WERI-Rb-1 (cell line): Measurements from ENCODE around the gene COIL.

ENCODE experiments used
- DNase-seq: peaks from one replicate; pipeline ENCODE4 v3.0.0-alpha.2; 2020
- H3K27ac ChIP-seq: fragments of 250-450 bp; sonication (Bioruptor Pico); 2 replicates; pipeline ENCODE4 v1.5.1; 2020; ENCODE audit warnings: mild to moderate bottlenecking, moderate library complexity
- H3K27me3 ChIP-seq: fragments of 250-450 bp; sonication (Bioruptor Pico); 2 replicates; pipeline ENCODE4 v1.5.1; 2021; ENCODE audit warnings: mild to moderate bottlenecking, low read depth, moderate library complexity; ENCODE audit not compliant: insufficient read depth, severe bottlenecking
- H3K36me3 ChIP-seq: fragments of 250-450 bp; sonication (Bioruptor Pico); 2 replicates; pipeline ENCODE4 v1.5.1; 2020; ENCODE audit warnings: mild to moderate bottlenecking, moderate library complexity
- H3K4me3 ChIP-seq: 2 replicates; pipeline ENCODE4 v1.5.1; 2011; ENCODE audit warnings: low read depth, mild to moderate bottlenecking, control low read depth, low read length
- H3K9me3 ChIP-seq: fragments of 250-450 bp; sonication (Bioruptor Pico); 2 replicates; pipeline ENCODE4 v1.5.1; 2021; ENCODE audit warnings: mild to moderate bottlenecking, moderate library complexity; ENCODE audit not compliant: severe bottlenecking
- TF ChIP-seq, protein P1 (sequence below): IDR thresholded peaks from 2 replicates; pipeline ENCODE4 v1.5.1; 2011; ENCODE audit warnings: low read depth, mild to moderate bottlenecking, control low read depth, inconsistent platforms, low read length

The COIL gene

GRCh38 chr17:56908001-56908542, 52.8 kb downstream of the COIL start:
- Histone ChIP-seq H3K9me3 (no peaks in the 10 kb centered on the region), H3K27me3 (no peaks in the 10 kb centered on the region), H3K36me3 (peaks cover 63% of the 10 kb centered on the region), H3K4me3 (no peak overlapping the region), H3K27ac (no peak overlapping the region)
- TF ChIP-seq, protein P1, sequence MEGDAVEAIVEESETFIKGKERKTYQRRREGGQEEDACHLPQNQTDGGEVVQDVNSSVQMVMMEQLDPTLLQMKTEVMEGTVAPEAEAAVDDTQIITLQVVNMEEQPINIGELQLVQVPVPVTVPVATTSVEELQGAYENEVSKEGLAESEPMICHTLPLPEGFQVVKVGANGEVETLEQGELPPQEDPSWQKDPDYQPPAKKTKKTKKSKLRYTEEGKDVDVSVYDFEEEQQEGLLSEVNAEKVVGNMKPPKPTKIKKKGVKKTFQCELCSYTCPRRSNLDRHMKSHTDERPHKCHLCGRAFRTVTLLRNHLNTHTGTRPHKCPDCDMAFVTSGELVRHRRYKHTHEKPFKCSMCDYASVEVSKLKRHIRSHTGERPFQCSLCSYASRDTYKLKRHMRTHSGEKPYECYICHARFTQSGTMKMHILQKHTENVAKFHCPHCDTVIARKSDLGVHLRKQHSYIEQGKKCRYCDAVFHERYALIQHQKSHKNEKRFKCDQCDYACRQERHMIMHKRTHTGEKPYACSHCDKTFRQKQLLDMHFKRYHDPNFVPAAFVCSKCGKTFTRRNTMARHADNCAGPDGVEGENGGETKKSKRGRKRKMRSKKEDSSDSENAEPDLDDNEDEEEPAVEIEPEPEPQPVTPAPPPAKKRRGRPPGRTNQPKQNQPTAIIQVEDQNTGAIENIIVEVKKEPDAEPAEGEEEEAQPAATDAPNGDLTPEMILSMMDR: no peak
- DNase-seq: no peak

GRCh38 chr17:56903560-56903959, 57.3 kb downstream of the COIL start:
- no peak for DNase-seq
- Histone ChIP-seq H3K36me3 (peaks cover 91% of the 10 kb centered on the region), H3K4me3 (no peak overlapping the region), H3K27me3 (no peaks in the 10 kb centered on the region), H3K27ac (no peak overlapping the region), H3K9me3 (no peaks in the 10 kb centered on the region)
- TF ChIP-seq, protein P1: no peak

DNA sequence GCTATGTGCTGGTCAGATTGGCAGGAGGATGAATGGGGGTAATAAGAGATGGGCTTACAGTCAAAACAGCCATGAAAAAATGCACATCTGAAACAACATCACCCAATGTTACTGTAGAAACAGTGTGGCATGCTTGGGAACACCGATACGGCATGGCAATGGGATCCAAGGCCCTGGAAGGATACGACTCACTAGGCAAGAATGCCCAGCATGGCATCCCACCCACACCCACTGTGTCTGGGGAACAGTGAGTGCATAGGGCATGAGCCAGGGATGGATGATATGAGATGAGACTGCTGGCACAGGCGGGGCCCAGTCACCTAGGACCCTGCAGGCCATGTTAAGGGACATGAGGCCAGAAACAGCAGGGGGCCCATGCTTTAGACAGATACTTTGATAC, 58.5 kb downstream of the COIL start:
- Histone ChIP-seq H3K36me3 (peaks cover 87% of the 10 kb centered on the region), H3K27me3 (no peaks in the 10 kb centered on the region), H3K9me3 (no peaks in the 10 kb centered on the region), H3K4me3 (no peak overlapping the region), H3K27ac (no peak overlapping the region)
- TF ChIP-seq, protein P1: no peak
- no peak for DNase-seq

DNA sequence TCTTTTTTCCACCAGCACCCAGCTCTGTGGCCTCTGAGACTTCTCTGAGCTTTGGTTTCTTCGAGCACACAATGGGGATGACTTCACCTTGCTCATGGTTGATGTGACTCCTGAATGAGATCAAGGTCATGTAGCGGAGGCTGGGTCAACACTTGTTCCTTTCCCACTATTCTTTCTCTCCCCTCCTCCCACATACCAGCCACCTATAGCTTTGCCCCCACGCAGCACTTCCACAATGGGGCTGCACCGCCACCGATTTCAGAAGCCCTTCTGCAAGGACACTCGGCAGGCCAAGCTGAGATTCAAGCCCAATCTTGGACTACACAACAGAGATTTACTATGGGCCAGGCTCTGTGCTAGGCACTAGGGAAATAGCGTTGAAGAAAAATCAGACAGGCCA, 61.4 kb downstream of the COIL start:
- Histone ChIP-seq H3K27me3 (no peaks in the 10 kb centered on the region), H3K27ac (no peak overlapping the region), H3K36me3 (peaks cover 79% of the 10 kb centered on the region), H3K9me3 (no peaks in the 10 kb centered on the region), H3K4me3 (no peak overlapping the region)
- DNase-seq: no peak
- TF ChIP-seq, protein P1: no peak

GRCh38 chr17:56898874-56899273, 62.0 kb downstream of the COIL start:
- H3K27me3 ChIP-seq: no peaks in the 10 kb centered on the region
- DNase-seq: no peak
- no peaks in the 10 kb centered on the region for H3K9me3 ChIP-seq
- no peak overlapping the region for H3K4me3 ChIP-seq
- peaks cover 76% of the 10 kb centered on the region for H3K36me3 ChIP-seq
- no peak overlapping the region for H3K27ac ChIP-seq
- TF ChIP-seq, protein P1: no peak
